B cell (primary cell): Measurements from ENCODE around the gene ALMS1. TPM values are rescaled to one million over a fixed set of nuclear protein-coding genes. Genes with fewer than 3 reads are reported as not detected.

Experiments
- ATAC-seq: fragments of 200-7000 bp; cut with Tn5 transposase; one replicate; pipeline ENCODE4 v1.10.0; 2021; ENCODE audit warnings: low read depth, mild to moderate bottlenecking, moderate number of reproducible peaks, moderate library complexity
- CTCF ChIA-PET: fragments of 350-600 bp; sonication (Branson Sonifier 250); formaldehyde crosslinking; loops from one replicate; lab custom pipeline; 2021; ENCODE audit warnings: antibody characterized with exemption, inconsistent platforms; lab: Charles Lee
- POLR2A ChIA-PET: fragments of 350-600 bp; sonication (Branson Sonifier 250); formaldehyde crosslinking; loops from one replicate; lab custom pipeline; 2021; ENCODE audit warnings: antibody characterized with exemption; lab: Charles Lee
- DNase-seq: peaks from one replicate; pipeline ENCODE4 v3.0.0; 2013
- H2AFZ ChIP-seq: 2 replicates; pipeline ENCODE4 v1.6.1; 2012; ENCODE audit warnings: mild to moderate bottlenecking, low read depth, low read length; ENCODE audit not compliant: insufficient read depth, poor library complexity, severe bottlenecking
- H3K27ac ChIP-seq, 2 donors: 1 replicate in 1 of 2; 2 replicates in 1 of 2; pipeline ENCODE4 v1.5.1; 2012 to 2013; ENCODE audit warnings: low read length in 2 of 2, mild to moderate bottlenecking in 2 of 2, moderate library complexity in 1 of 2
- H3K27me3 ChIP-seq, 4 experiments: fragments of 200-600 bp in 1 of 4; sonication (generic) in 1 of 4; replicated peaks in 1 of 4; 1 replicate in 2 of 4; 2 replicates in 2 of 4; pipeline versions ENCODE4 v1.6.1 to v1.7.0; 2013 to 2016; ENCODE audit warnings: low read length in 3 of 4, mild to moderate bottlenecking in 2 of 4, mixed read lengths in 1 of 4, moderate library complexity in 1 of 4; ENCODE audit not compliant: insufficient read depth in 4 of 4, control insufficient read depth in 3 of 4; ENCODE audit errors: control extremely low read depth in 1 of 4
- H3K36me3 ChIP-seq, 2 experiments: replicated peaks in 1 of 2; 1 replicate in 1 of 2; 2 replicates in 1 of 2; pipeline versions ENCODE4 v1.6.1 to v1.7.1; 2013; ENCODE audit warnings: low read length in 1 of 2; ENCODE audit not compliant: insufficient read depth in 2 of 2, control insufficient read depth in 1 of 2; ENCODE audit errors: control extremely low read depth in 1 of 2, extremely low read depth in 1 of 2
- H3K4me1 ChIP-seq, 2 donors: fragments of 200-600 bp in 1 of 2; sonication (generic) in 1 of 2; 1 replicate in 1 of 2; 2 replicates in 1 of 2; pipeline versions ENCODE4 v1.5.1 to v1.6.1; 2013 to 2017; ENCODE audit warnings: low read length in 2 of 2; ENCODE audit not compliant: control insufficient read depth in 2 of 2, insufficient read depth in 2 of 2
- H3K4me2 ChIP-seq: replicated peaks from 2 replicates; pipeline ENCODE3; 2012; ENCODE audit warnings: mild to moderate bottlenecking, low read depth, low read length; ENCODE audit not compliant: poor library complexity, severe bottlenecking
- H3K4me3 ChIP-seq, 5 experiments: fragments of 200-600 bp in 1 of 5; sonication (generic) in 1 of 5; 1 replicate in 3 of 5; 2 replicates in 2 of 5; pipeline versions ENCODE4 v1.5.1 to v1.7.0; 2011 to 2016; ENCODE audit warnings: low read length in 4 of 5, mild to moderate bottlenecking in 4 of 5, low read depth in 2 of 5, control low read depth in 1 of 5, moderate library complexity in 1 of 5; ENCODE audit not compliant: insufficient read depth in 1 of 5; ENCODE audit errors: control extremely low read depth in 1 of 5, extremely low read depth in 1 of 5
- H3K79me2 ChIP-seq: fragments of 200-600 bp; sonication (generic); one replicate; pipeline ENCODE4 v1.6.0; 2016; ENCODE audit warnings: low read length; ENCODE audit not compliant: control insufficient read depth, insufficient read depth
- H3K9ac ChIP-seq: fragments of 200-600 bp; sonication (generic); 2 replicates; pipeline ENCODE4 v1.6.1; 2017; ENCODE audit warnings: mild to moderate bottlenecking, low read length, moderate library complexity
- H3K9me3 ChIP-seq, 3 donors: one replicate each; pipeline versions ENCODE4 v1.6.1 to v1.7.1; 2013; ENCODE audit warnings: low read length in 2 of 3; ENCODE audit not compliant: control insufficient read depth in 2 of 3, insufficient read depth in 1 of 3; ENCODE audit errors: control extremely low read depth in 1 of 3
- H4K20me1 ChIP-seq: 2 replicates; pipeline ENCODE4 v1.6.0; 2012; ENCODE audit warnings: mild to moderate bottlenecking, low read length; ENCODE audit not compliant: insufficient read depth, control insufficient read depth, poor library complexity, severe bottlenecking
- H3K27ac Mint-ChIP-seq: one replicate; pipeline ENCODE4 v1.8.0; 2021; ENCODE audit warnings: mixed read lengths
- H3K27me3 Mint-ChIP-seq: one replicate; pipeline ENCODE4 v1.8.0; 2021; ENCODE audit warnings: mixed read lengths
- H3K4me1 Mint-ChIP-seq: one replicate; pipeline ENCODE4 v1.8.0; 2021; ENCODE audit warnings: mixed read lengths
- H3K4me3 Mint-ChIP-seq: one replicate; pipeline ENCODE4 v1.8.0; 2021; ENCODE audit warnings: mixed read lengths
- H3K9me3 Mint-ChIP-seq: one replicate; pipeline ENCODE4 v1.8.0; 2022; ENCODE audit warnings: mixed read lengths; ENCODE audit not compliant: insufficient read depth
- EZH2 ChIP-seq: IDR thresholded peaks from 2 replicates; pipeline ENCODE4 v1.6.1; 2012; ENCODE audit warnings: borderline replicate concordance, low read depth, mild to moderate bottlenecking, moderate library complexity, low read length; ENCODE audit not compliant: insufficient read depth, poor library complexity, severe bottlenecking
- WGBS: methylation state at CpG from one replicate; pipeline ENCODE4 v1.1.5; 2013; ENCODE audit warnings: missing lambda C conversion rate; ENCODE audit not compliant: insufficient coverage; 5-methylcytosine and 5-hydroxymethylcytosine counted together
- intact Hi-C: fragments of 100-400 bp; cut with micrococcal nuclease; formaldehyde crosslinking; loops from one replicate; pipeline ENCODE4 v1.10.0; 2022
- polyA plus RNA-seq: library from polyadenylated mRNA; depleted of rRNA; stranded (reverse); fragments of >200 nt; gene quantifications from 2 replicates; pipeline ENCODE4 v1.2.3, GENCODE V29; 2012
- total RNA-seq, 2 donors: library from RNA; stranded (reverse); fragments of 120-200 nt in 1 of 2; gene quantifications; 1 replicate in 1 of 2; 2 replicates in 1 of 2; pipeline versions ENCODE4 v1.2.3 to v1.2.4, GENCODE V29; 2013 to 2022
- TF ChIP-seq, protein P1 (sequence below): fragments of 200-600 bp; IDR thresholded peaks from one replicate; pipeline ENCODE4 v1.8.0; 2022; ENCODE audit warnings: antibody characterized with exemption, mild to moderate bottlenecking

The ALMS1 gene
- total and polyA plus RNA-seq, 2 donors (not counting 1 experiment from before 2014, with no cell fraction given), result 4.8 to 32.1 TPM

- H3K36me3 ChIP-seq, result no peaks in the 10 kb centered on the region
- peak overlapping the region; percentile 95 for H2AFZ ChIP-seq
- peaks cover 6% of the 10 kb centered on the region for H4K20me1 ChIP-seq
- H3K4me1 ChIP-seq, result peaks cover 18 to 20% of the 10 kb centered on the region in 2 donors
- WGBS, result 0% methylated on average over 17 of the region's 24 CpGs
- H3K4me3 ChIP-seq, result peak overlapping the region; percentile 56 to 87 (median 82)
- TF ChIP-seq, protein P1, sequence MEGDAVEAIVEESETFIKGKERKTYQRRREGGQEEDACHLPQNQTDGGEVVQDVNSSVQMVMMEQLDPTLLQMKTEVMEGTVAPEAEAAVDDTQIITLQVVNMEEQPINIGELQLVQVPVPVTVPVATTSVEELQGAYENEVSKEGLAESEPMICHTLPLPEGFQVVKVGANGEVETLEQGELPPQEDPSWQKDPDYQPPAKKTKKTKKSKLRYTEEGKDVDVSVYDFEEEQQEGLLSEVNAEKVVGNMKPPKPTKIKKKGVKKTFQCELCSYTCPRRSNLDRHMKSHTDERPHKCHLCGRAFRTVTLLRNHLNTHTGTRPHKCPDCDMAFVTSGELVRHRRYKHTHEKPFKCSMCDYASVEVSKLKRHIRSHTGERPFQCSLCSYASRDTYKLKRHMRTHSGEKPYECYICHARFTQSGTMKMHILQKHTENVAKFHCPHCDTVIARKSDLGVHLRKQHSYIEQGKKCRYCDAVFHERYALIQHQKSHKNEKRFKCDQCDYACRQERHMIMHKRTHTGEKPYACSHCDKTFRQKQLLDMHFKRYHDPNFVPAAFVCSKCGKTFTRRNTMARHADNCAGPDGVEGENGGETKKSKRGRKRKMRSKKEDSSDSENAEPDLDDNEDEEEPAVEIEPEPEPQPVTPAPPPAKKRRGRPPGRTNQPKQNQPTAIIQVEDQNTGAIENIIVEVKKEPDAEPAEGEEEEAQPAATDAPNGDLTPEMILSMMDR, result no peak
- TF ChIP-seq EZH2, result no peak
- no peak for DNase-seq
- peaks cover 14% of the 10 kb centered on the region for H3K27me3 Mint-ChIP-seq
- peaks cover 23% of the 10 kb centered on the region for H3K4me1 Mint-ChIP-seq
- H3K27ac Mint-ChIP-seq, result peak overlapping the region; percentile 93
- ChIA-PET POLR2A (interaction anchor here (0.9 to 1.4 kb wide), 2 partner anchors 101 to 524 kb away, joined by 3 to 4 read pairs; partner anchors contain the start of gene FBXO41), CTCF (interaction anchor here (1.3 to 1.7 kb wide), 2 partner anchors 158 to 209 kb away, joined by 3 to 4 read pairs; no protein-coding TSS in a partner anchor)
- H3K9ac ChIP-seq, result peak overlapping the region; percentile 88
- peak overlapping the region; percentile 69 to 80 for H3K27ac ChIP-seq
- peak overlapping the region; percentile 81 for H3K4me2 ChIP-seq
- H3K27me3 ChIP-seq, result peaks cover 0 to 2% (median 1%) of the 10 kb centered on the region in 4 experiments
- peaks cover 9% of the 10 kb centered on the region for H3K79me2 ChIP-seq
- intact Hi-C loops, result loop anchor here (1.0 to 10.0 kb wide), 3 partner anchors 94 to 1448 kb away; partner anchors contain the start of genes EGR4, HK2 and SMYD5
- no peak for ATAC-seq
- no peaks in the 10 kb centered on the region for H3K9me3 Mint-ChIP-seq
- H3K9me3 ChIP-seq, result no peaks in the 10 kb centered on the region
- peak overlapping the region; percentile 90 for H3K4me3 Mint-ChIP-seq
Observed at GRCh38 chr2:73386342-73386868, 769 bp downstream of the ALMS1 start.

DNA sequence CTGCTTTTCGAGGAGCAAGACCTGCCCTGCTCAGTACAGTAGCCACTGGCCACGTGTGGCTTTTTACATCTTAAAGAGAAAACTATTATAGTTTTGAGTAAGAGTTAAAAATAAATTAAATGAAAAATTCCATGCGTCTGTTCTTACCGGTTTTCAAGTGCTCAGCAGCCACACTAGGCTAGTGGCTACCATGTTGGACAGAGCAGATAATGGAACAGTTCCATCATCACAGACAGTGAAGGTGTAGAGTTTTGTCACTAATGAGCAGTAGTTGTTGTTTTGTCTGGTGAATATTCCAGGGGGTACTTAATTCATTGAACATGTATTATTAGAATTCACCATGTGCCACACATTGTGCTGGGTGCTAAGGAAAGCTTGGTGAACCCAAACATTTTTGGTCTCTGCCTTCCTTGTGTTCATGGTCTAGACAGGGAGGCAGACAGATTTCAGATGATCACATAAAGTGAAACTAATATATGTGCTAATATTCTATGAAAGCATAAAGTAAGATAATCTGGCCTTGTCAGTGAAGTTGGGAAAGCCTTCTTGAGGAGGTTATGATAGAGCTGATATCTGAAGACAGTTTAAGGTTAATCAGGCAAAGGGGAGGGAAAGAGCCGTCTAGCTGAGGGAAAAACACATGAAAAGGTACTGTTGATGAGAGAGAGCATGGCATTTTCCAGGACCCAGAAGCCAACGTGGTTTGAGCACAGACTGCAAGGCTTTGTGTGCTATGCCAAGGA lies 1.4 kb downstream of the ALMS1 start:
- H3K9me3 Mint-ChIP-seq, result no peaks in the 10 kb centered on the region
- POLR2A ChIA-PET, result no interaction called here
- no peak for DNase-seq

More for the DNA sequence above, 1.4 kb downstream of the ALMS1 start:
- WGBS, result 58% methylated on average over 4 of the region's 6 CpGs
- H3K4me2 ChIP-seq, result peak overlapping the region; percentile 81
- H3K27me3 ChIP-seq, result peaks cover 0 to 2% (median 0%) of the 10 kb centered on the region in 4 experiments
- CTCF ChIA-PET, result no interaction called here
- peaks cover 23% of the 10 kb centered on the region for H3K4me1 Mint-ChIP-seq
- peaks cover 9% of the 10 kb centered on the region for H3K27me3 Mint-ChIP-seq
- H3K4me3 Mint-ChIP-seq, result peak overlapping the region; percentile 90
- H3K36me3 ChIP-seq, result no peaks in the 10 kb centered on the region
- peak overlapping the region; percentile 69 to 80 for H3K27ac ChIP-seq
- peak overlapping the region; percentile 95 for H2AFZ ChIP-seq
- H3K4me3 ChIP-seq, result peak overlapping the region in 4 of 5 experiments; percentile 74 to 87 (median 84)
- H3K9ac ChIP-seq, result peak overlapping the region; percentile 88
- H4K20me1 ChIP-seq, result peaks cover 6% of the 10 kb centered on the region
- intact Hi-C loops, result loop anchor here (1.0 to 10.0 kb wide), 3 partner anchors 94 to 1448 kb away; partner anchors contain the start of genes EGR4, HK2 and SMYD5
- ATAC-seq, result no peak
- peaks cover 9% of the 10 kb centered on the region for H3K79me2 ChIP-seq
- H3K9me3 ChIP-seq, result no peaks in the 10 kb centered on the region
- peak overlapping the region; percentile 50 for H3K27ac Mint-ChIP-seq
- peaks cover 18 to 20% of the 10 kb centered on the region in 2 donors for H3K4me1 ChIP-seq
- no peak for TF ChIP-seq EZH2
- TF ChIP-seq, protein P1, result no peak
